ENCODE data around the gene SCAMP1.
A peak's percentile ranks its signal among the peaks of the same experiment; 100 is the strongest.

DNA sequence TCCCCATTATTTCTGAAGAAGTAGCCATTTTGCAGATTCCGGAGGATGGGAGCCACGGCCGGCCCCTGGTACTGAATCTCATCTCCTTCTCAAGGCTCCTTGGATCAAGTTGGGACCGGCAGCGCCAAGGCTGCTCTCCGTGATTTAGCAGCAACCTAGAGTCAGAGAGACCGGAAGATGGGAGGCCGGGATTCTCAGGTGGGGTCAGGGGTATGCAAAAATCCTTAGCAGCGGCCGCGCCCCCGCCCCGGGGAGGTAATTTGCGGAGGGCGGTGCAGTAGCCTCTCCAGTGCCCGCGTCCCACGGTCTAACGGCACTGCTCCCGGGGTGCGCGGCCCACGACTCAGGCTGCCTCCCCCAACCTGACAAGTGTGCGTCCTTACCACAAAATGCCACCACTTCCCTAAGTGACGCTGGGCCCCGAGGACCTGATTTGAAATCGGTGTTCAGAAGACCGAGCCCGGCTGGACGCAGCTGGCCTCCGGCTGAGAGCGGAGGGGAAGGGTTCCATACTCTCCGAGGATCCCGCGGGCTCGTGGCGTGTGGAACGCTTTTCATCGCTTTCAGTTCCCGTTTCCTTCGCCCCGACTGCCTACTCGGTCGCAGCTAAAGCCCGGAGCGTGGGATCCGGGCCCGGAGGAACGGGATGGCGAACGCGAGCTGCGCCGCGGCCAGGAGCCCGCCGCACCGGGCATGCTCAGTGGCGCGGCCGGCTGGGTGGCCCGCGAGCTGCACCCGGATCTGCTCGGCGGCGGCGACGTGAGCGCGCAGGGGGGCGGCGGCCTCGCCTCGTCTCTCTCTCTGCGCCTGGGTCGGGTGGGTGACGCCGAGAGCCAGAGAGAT is at the start of gene SCAMP1:
- TF ChIP-seq, protein P1, sequence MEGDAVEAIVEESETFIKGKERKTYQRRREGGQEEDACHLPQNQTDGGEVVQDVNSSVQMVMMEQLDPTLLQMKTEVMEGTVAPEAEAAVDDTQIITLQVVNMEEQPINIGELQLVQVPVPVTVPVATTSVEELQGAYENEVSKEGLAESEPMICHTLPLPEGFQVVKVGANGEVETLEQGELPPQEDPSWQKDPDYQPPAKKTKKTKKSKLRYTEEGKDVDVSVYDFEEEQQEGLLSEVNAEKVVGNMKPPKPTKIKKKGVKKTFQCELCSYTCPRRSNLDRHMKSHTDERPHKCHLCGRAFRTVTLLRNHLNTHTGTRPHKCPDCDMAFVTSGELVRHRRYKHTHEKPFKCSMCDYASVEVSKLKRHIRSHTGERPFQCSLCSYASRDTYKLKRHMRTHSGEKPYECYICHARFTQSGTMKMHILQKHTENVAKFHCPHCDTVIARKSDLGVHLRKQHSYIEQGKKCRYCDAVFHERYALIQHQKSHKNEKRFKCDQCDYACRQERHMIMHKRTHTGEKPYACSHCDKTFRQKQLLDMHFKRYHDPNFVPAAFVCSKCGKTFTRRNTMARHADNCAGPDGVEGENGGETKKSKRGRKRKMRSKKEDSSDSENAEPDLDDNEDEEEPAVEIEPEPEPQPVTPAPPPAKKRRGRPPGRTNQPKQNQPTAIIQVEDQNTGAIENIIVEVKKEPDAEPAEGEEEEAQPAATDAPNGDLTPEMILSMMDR (IDR thresholded peaks at IDR 0.05) = peak in 2 of 3 experiments; percentile 10 to 38
- TF ChIP-seq POLR2AphosphoS5 (IDR thresholded peaks at IDR 0.05; ENCODE audit: insufficient read depth in 1 of 2, low read depth in 1 of 2) (peak; percentile 77 to 84), POLR2A (IDR thresholded peaks at IDR 0.05) (peak in 1 of 2 donors; percentile 80)
